Mesendoderm (in vitro differentiated cells): ENCODE results near the gene FAHD1.

Source experiments
- DNase-seq: peaks from one replicate; pipeline ENCODE4 v3.0.0; 2013
- H2AK5ac ChIP-seq: 2 replicates; pipeline ENCODE4 v1.6.1; 2013; ENCODE audit warnings: low read length, inconsistent platforms
- H2BK120ac ChIP-seq: 2 replicates; pipeline ENCODE4 v1.6.1; 2013; ENCODE audit warnings: low read depth, mild to moderate bottlenecking, low read length, moderate library complexity, mixed read lengths
- H2BK15ac ChIP-seq: replicated peaks from 2 replicates; pipeline ENCODE4 v1.6.1; 2013; ENCODE audit warnings: low read depth, mild to moderate bottlenecking, moderate library complexity
- H2BK5ac ChIP-seq: 2 replicates; pipeline ENCODE4 v1.6.1; 2013; ENCODE audit warnings: low read length, inconsistent platforms
- H3K18ac ChIP-seq: 2 replicates; pipeline ENCODE4 v1.6.1; 2013; ENCODE audit warnings: mild to moderate bottlenecking, low read length, mixed read lengths
- H3K23ac ChIP-seq: one replicate; pipeline ENCODE4 v1.6.1; 2013; ENCODE audit warnings: low read length
- H3K27ac ChIP-seq: 2 replicates; pipeline ENCODE4 v1.5.1; 2013; ENCODE audit warnings: low read depth, mild to moderate bottlenecking, inconsistent platforms, low read length, moderate library complexity
- H3K27me3 ChIP-seq: 2 replicates; pipeline ENCODE4 v1.6.1; 2013; ENCODE audit warnings: low read length, control low read depth, mild to moderate bottlenecking, inconsistent platforms; ENCODE audit not compliant: insufficient read depth, poor library complexity
- H3K36me3 ChIP-seq: 2 replicates; pipeline ENCODE4 v1.6.1; 2013; ENCODE audit warnings: low read length, inconsistent platforms; ENCODE audit not compliant: control insufficient read depth, insufficient read depth
- H3K4ac ChIP-seq: one replicate; pipeline ENCODE4 v1.6.1; 2013; ENCODE audit warnings: low read depth, mild to moderate bottlenecking, low read length, moderate library complexity
- H3K4me1 ChIP-seq: 2 replicates; pipeline ENCODE4 v1.6.1; 2013; ENCODE audit warnings: low read depth, low read length, inconsistent platforms; ENCODE audit not compliant: control insufficient read depth
- H3K4me2 ChIP-seq: 2 replicates; pipeline ENCODE4 v1.6.1; 2013; ENCODE audit warnings: low read length
- H3K4me3 ChIP-seq: 2 replicates; pipeline ENCODE4 v1.5.1; 2013; ENCODE audit warnings: mild to moderate bottlenecking, low read length
- H3K56ac ChIP-seq: one replicate; pipeline ENCODE4 v1.6.1; 2013; ENCODE audit warnings: low read length
- H3K79me1 ChIP-seq: 2 replicates; pipeline ENCODE4 v1.6.1; 2013; ENCODE audit warnings: low read length, inconsistent platforms
- H3K79me2 ChIP-seq: 2 replicates; pipeline ENCODE4 v1.6.1; 2013; ENCODE audit warnings: mild to moderate bottlenecking, low read length; ENCODE audit not compliant: control insufficient read depth, insufficient read depth
- H3K9ac ChIP-seq: 2 replicates; pipeline ENCODE4 v1.6.1; 2013; ENCODE audit warnings: low read length, inconsistent platforms
- H4K5ac ChIP-seq: one replicate; pipeline ENCODE4 v1.6.1; 2013; ENCODE audit warnings: low read length
- H4K8ac ChIP-seq: one replicate; pipeline ENCODE4 v1.6.1; 2013; ENCODE audit warnings: low read depth, mild to moderate bottlenecking, control low read depth, low read length, moderate library complexity
- WGBS: extraction: QIAGEN DNeasy Blood & Tissue Kit; methylation state at CpG from one replicate; pipeline ENCODE4 v1.1.7; 2013; ENCODE audit warnings: low lambda C conversion rate, missing lambda C conversion rate; ENCODE audit not compliant: insufficient coverage; ENCODE audit errors: extremely low coverage; 5-methylcytosine and 5-hydroxymethylcytosine counted together

FAHD1 gene

GRCh38 chr16:1834096-1834495, 7.1 kb downstream of the FAHD1 start:
- no peak overlapping the region for H3K56ac ChIP-seq
- H4K8ac ChIP-seq = no peak overlapping the region
- no peak overlapping the region for H3K18ac ChIP-seq
- H3K79me1 ChIP-seq = peaks cover 2% of the 10 kb centered on the region
- H2BK5ac ChIP-seq = no peak overlapping the region
- no peak overlapping the region for H3K23ac ChIP-seq
- no peak overlapping the region for H2BK120ac ChIP-seq
- WGBS = no CpG with 5 or more reads among the region's 5 CpGs
- no peaks in the 10 kb centered on the region for H3K27me3 ChIP-seq
- peaks cover 2% of the 10 kb centered on the region for H3K79me2 ChIP-seq
- H3K27ac ChIP-seq = no peak overlapping the region
- H3K4ac ChIP-seq = no peak overlapping the region
- no peak overlapping the region for H3K4me2 ChIP-seq
- H3K36me3 ChIP-seq = no peaks in the 10 kb centered on the region
- no peak overlapping the region for H3K4me3 ChIP-seq
- DNase-seq = no peak
- H3K9ac ChIP-seq = no peak overlapping the region
- H4K5ac ChIP-seq = no peak overlapping the region
- H2BK15ac ChIP-seq = no peak overlapping the region
- H3K4me1 ChIP-seq = no peaks in the 10 kb centered on the region
- no peak overlapping the region for H2AK5ac ChIP-seq

- Histone ChIP-seq H3K23ac (no peak overlapping the region), H3K56ac (no peak overlapping the region), H2BK5ac (no peak overlapping the region), H3K4me1 (no peaks in the 10 kb centered on the region), H2BK15ac (no peak overlapping the region), H3K9ac (no peak overlapping the region), H2AK5ac (no peak overlapping the region), H3K4me3 (no peak overlapping the region), H4K5ac (no peak overlapping the region), H3K27ac (no peak overlapping the region), H3K27me3 (no peaks in the 10 kb centered on the region), H3K18ac (no peak overlapping the region), H3K4ac (no peak overlapping the region), H3K36me3 (no peaks in the 10 kb centered on the region), H3K79me1 (no peaks in the 10 kb centered on the region), H3K79me2 (no peaks in the 10 kb centered on the region), H4K8ac (no peak overlapping the region), H3K4me2 (no peak overlapping the region), H2BK120ac (no peak overlapping the region)
- no CpG with 5 or more reads among the region's 9 CpGs for WGBS
- DNase-seq = peak; percentile 70
Observed at GRCh38 chr16:1839554-1839953, 12.5 kb downstream of the FAHD1 start.

GRCh38 chr16:1845985-1846384, 19.0 kb downstream of the FAHD1 start:
- H3K23ac ChIP-seq = no peak overlapping the region
- no peak overlapping the region for H2AK5ac ChIP-seq
- no peaks in the 10 kb centered on the region for H3K79me1 ChIP-seq
- no peak overlapping the region for H3K27ac ChIP-seq
- no peak overlapping the region for H4K8ac ChIP-seq
- H3K4me2 ChIP-seq = no peak overlapping the region
- no peak overlapping the region for H3K18ac ChIP-seq
- WGBS = no CpG with 5 or more reads among the region's 4 CpGs
- H2BK5ac ChIP-seq = no peak overlapping the region
- no peaks in the 10 kb centered on the region for H3K36me3 ChIP-seq
- H3K4ac ChIP-seq = no peak overlapping the region
- no peaks in the 10 kb centered on the region for H3K27me3 ChIP-seq
- DNase-seq = no peak
- no peaks in the 10 kb centered on the region for H3K79me2 ChIP-seq
- no peak overlapping the region for H3K4me3 ChIP-seq
- no peak overlapping the region for H3K9ac ChIP-seq
- no peak overlapping the region for H2BK15ac ChIP-seq
- no peak overlapping the region for H2BK120ac ChIP-seq
- no peaks in the 10 kb centered on the region for H3K4me1 ChIP-seq
- H3K56ac ChIP-seq = no peak overlapping the region
- no peak overlapping the region for H4K5ac ChIP-seq

- Histone ChIP-seq H2BK15ac (no peak overlapping the region), H3K56ac (no peak overlapping the region), H3K27ac (no peak overlapping the region), H3K27me3 (no peaks in the 10 kb centered on the region), H2BK120ac (no peak overlapping the region), H3K79me2 (no peaks in the 10 kb centered on the region), H2BK5ac (no peak overlapping the region), H4K8ac (no peak overlapping the region), H3K4me3 (no peak overlapping the region), H3K4ac (no peak overlapping the region), H3K18ac (no peak overlapping the region), H3K4me1 (no peaks in the 10 kb centered on the region), H3K23ac (no peak overlapping the region), H3K9ac (no peak overlapping the region), H2AK5ac (no peak overlapping the region), H3K79me1 (no peaks in the 10 kb centered on the region), H3K4me2 (no peak overlapping the region), H3K36me3 (no peaks in the 10 kb centered on the region), H4K5ac (no peak overlapping the region)
- WGBS = no CpG with 5 or more reads among the region's 1 CpG
- no peak for DNase-seq
Observed at GRCh38 chr16:1846416-1846815, 19.4 kb downstream of the FAHD1 start.

- Histone ChIP-seq H3K23ac (no peak overlapping the region), H3K18ac (no peak overlapping the region), H2BK120ac (no peak overlapping the region), H3K4me3 (no peak overlapping the region), H2BK15ac (no peak overlapping the region), H3K36me3 (no peaks in the 10 kb centered on the region), H3K4me1 (no peaks in the 10 kb centered on the region), H3K27me3 (no peaks in the 10 kb centered on the region), H3K27ac (no peak overlapping the region), H3K9ac (no peak overlapping the region), H4K8ac (no peak overlapping the region), H3K4ac (no peak overlapping the region), H3K79me2 (no peaks in the 10 kb centered on the region), H3K56ac (no peak overlapping the region), H4K5ac (no peak overlapping the region), H2BK5ac (no peak overlapping the region), H3K4me2 (no peak overlapping the region), H3K79me1 (no peaks in the 10 kb centered on the region), H2AK5ac (no peak overlapping the region)
- WGBS = no CpG with 5 or more reads among the region's 7 CpGs
- DNase-seq = no peak
Observed at GRCh38 chr16:1850981-1851380, 24.0 kb downstream of the FAHD1 start.

- no peak overlapping the region for H3K4ac ChIP-seq
- H3K27me3 ChIP-seq = no peaks in the 10 kb centered on the region
- no peak overlapping the region for H3K4me3 ChIP-seq
- no peak overlapping the region for H3K27ac ChIP-seq
- no peak overlapping the region for H2BK120ac ChIP-seq
- no peaks in the 10 kb centered on the region for H3K79me1 ChIP-seq
- no peaks in the 10 kb centered on the region for H3K79me2 ChIP-seq
- no peak for DNase-seq
- no peak overlapping the region for H3K4me2 ChIP-seq
- H3K4me1 ChIP-seq = no peaks in the 10 kb centered on the region
- H3K23ac ChIP-seq = no peak overlapping the region
- no peak overlapping the region for H3K9ac ChIP-seq
- H4K8ac ChIP-seq = no peak overlapping the region
- WGBS = no CpG with 5 or more reads among the region's 4 CpGs
- no peak overlapping the region for H2BK5ac ChIP-seq
- no peak overlapping the region for H3K18ac ChIP-seq
- H3K56ac ChIP-seq = no peak overlapping the region
- H4K5ac ChIP-seq = no peak overlapping the region
- H3K36me3 ChIP-seq = no peaks in the 10 kb centered on the region
- no peak overlapping the region for H2AK5ac ChIP-seq
- no peak overlapping the region for H2BK15ac ChIP-seq
Observed at GRCh38 chr16:1851793-1852192, 24.8 kb downstream of the FAHD1 start.
